Measurements from ENCODE around the gene SERPINA12. TPM values are rescaled to one million over a fixed set of nuclear protein-coding genes. Genes with fewer than 3 reads are reported as not detected.

Gene SERPINA12
- total and polyA plus RNA-seq, 10 of the 15 experiments (the other 5 are each of a cell fraction or from before 2014, with no cell fraction given), result not detected

DNA sequence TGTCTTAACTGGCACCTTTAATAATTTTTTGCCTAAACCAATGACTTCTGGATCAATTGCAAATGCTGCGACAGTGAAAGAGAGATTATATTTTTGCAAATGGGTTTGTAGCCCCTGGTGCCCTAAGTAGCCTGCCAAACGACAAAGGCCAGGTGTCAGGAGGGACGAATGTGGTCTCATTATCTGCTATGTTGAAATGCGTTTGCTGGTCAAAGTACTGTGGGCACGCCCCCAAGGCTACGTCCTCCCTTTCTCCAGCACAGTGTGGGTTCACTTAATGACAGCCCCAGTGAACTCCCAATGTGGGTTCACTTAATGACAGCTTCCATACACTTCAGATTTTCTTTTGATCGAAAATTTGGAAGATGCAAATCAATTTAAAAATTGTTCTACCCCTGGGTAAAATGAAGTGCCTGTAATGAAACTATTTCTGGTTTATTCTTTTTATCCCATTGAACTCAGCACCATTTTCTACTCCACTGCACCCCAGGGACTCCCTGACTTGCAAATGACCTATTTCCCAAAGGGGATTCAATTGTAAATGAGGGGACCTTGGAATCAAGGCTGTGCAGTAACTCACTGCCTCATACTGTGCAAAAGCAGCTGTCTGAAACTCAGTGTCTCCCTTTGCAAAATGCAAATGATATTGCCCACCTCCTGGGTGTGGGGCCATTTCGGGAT lies 58.0 kb downstream of the SERPINA12 start (continued):
- no peak for TF ChIP-seq NR2C2 (IDR thresholded peaks at IDR 0.05; ENCODE audit: borderline replicate concordance, control insufficient read depth, insufficient read length, low read depth)

DNA sequence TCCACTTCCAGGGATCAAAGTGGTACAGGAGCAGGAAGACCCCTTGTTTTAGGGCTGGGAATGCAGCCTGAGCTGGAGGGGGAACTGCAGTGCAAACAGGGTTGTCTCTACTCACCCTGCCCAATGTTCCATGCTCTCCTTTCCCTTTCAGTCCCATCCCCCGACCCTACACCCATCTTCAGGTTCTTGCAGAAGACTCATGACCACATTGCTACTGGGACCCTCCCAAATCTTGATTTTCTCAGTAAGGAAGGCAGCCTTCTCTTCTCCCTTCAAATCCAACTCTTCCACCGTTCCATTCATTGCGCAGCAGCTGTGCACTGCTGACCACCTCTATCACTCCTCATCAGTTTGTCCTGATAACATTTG lies 58.6 kb downstream of the SERPINA12 start:
- Histone ChIP-seq H3K4me1 (ENCODE audit: control insufficient read depth, insufficient read depth, low read length) (no peaks in the 10 kb centered on the region), H3K4me3 (no peak overlapping the region), H3K27ac (ENCODE audit: control insufficient read depth, insufficient read depth) (no peak overlapping the region), H3K27me3 (replicated peaks in 1 of 2; ENCODE audit: control insufficient read depth in 2 of 2, insufficient read depth in 2 of 2, low read length in 1 of 2) (peaks cover 0 to 1% of the 10 kb centered on the region in 2 experiments; a peak in 2 of 4 replicates), H3K36me3 (ENCODE audit: control insufficient read depth in 2 of 2, insufficient read depth in 2 of 2, low read length in 1 of 2) (no peaks in the 10 kb centered on the region), H4K20me1 (ENCODE audit: control insufficient read depth, insufficient read depth) (no peaks in the 10 kb centered on the region), H2AFZ (ENCODE audit: control insufficient read depth, low read depth, low read length) (no peak overlapping the region), H3K79me2 (ENCODE audit: control insufficient read depth, insufficient read depth, low read length) (no peaks in the 10 kb centered on the region), H3K9ac (ENCODE audit: control insufficient read depth, insufficient read depth, low read length) (no peak overlapping the region), H3K9me3 (replicated peaks; ENCODE audit: control insufficient read depth, insufficient read depth, low read length) (no peaks in the 10 kb centered on the region), H3K4me2 (ENCODE audit: control insufficient read depth, insufficient read depth) (no peak overlapping the region)
- no peak for DNase-seq (ENCODE audit: low read depth, low spot score)
- CTCF ChIA-PET, result interaction anchor here (0.6 kb wide), 1 partner anchor 900 kb away, joined by 3 read pairs; no protein-coding TSS in a partner anchor
- no peak for ATAC-seq
- POLR2A ChIA-PET, result no interaction called here
- TF ChIP-seq EP300 (IDR thresholded peaks at IDR 0.05; ENCODE audit: borderline replicate concordance in 1 of 2, control insufficient read depth in 1 of 2, low read depth in 2 of 2, low read length in 2 of 2) (no peak), ZBED1 (IDR thresholded peaks at IDR 0.05; ENCODE audit: borderline replicate concordance) (no peak), RAD21 (IDR thresholded peaks at IDR 0.05; ENCODE audit: insufficient read depth, low read depth, low read length) (no peak)
- TF ChIP-seq, protein P1, sequence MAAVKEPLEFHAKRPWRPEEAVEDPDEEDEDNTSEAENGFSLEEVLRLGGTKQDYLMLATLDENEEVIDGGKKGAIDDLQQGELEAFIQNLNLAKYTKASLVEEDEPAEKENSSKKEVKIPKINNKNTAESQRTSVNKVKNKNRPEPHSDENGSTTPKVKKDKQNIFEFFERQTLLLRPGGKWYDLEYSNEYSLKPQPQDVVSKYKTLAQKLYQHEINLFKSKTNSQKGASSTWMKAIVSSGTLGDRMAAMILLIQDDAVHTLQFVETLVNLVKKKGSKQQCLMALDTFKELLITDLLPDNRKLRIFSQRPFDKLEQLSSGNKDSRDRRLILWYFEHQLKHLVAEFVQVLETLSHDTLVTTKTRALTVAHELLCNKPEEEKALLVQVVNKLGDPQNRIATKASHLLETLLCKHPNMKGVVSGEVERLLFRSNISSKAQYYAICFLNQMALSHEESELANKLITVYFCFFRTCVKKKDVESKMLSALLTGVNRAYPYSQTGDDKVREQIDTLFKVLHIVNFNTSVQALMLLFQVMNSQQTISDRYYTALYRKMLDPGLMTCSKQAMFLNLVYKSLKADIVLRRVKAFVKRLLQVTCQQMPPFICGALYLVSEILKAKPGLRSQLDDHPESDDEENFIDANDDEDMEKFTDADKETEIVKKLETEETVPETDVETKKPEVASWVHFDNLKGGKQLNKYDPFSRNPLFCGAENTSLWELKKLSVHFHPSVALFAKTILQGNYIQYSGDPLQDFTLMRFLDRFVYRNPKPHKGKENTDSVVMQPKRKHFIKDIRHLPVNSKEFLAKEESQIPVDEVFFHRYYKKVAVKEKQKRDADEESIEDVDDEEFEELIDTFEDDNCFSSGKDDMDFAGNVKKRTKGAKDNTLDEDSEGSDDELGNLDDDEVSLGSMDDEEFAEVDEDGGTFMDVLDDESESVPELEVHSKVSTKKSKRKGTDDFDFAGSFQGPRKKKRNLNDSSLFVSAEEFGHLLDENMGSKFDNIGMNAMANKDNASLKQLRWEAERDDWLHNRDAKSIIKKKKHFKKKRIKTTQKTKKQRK (IDR thresholded peaks at IDR 0.05; ENCODE audit: low read depth, low read length), result no peak
- TF ChIP-seq, protein P2, sequence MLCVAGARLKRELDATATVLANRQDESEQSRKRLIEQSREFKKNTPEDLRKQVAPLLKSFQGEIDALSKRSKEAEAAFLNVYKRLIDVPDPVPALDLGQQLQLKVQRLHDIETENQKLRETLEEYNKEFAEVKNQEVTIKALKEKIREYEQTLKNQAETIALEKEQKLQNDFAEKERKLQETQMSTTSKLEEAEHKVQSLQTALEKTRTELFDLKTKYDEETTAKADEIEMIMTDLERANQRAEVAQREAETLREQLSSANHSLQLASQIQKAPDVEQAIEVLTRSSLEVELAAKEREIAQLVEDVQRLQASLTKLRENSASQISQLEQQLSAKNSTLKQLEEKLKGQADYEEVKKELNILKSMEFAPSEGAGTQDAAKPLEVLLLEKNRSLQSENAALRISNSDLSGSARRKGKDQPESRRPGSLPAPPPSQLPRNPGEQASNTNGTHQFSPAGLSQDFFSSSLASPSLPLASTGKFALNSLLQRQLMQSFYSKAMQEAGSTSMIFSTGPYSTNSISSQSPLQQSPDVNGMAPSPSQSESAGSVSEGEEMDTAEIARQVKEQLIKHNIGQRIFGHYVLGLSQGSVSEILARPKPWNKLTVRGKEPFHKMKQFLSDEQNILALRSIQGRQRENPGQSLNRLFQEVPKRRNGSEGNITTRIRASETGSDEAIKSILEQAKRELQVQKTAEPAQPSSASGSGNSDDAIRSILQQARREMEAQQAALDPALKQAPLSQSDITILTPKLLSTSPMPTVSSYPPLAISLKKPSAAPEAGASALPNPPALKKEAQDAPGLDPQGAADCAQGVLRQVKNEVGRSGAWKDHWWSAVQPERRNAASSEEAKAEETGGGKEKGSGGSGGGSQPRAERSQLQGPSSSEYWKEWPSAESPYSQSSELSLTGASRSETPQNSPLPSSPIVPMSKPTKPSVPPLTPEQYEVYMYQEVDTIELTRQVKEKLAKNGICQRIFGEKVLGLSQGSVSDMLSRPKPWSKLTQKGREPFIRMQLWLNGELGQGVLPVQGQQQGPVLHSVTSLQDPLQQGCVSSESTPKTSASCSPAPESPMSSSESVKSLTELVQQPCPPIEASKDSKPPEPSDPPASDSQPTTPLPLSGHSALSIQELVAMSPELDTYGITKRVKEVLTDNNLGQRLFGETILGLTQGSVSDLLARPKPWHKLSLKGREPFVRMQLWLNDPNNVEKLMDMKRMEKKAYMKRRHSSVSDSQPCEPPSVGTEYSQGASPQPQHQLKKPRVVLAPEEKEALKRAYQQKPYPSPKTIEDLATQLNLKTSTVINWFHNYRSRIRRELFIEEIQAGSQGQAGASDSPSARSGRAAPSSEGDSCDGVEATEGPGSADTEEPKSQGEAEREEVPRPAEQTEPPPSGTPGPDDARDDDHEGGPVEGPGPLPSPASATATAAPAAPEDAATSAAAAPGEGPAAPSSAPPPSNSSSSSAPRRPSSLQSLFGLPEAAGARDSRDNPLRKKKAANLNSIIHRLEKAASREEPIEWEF (IDR thresholded peaks at IDR 0.05; ENCODE audit: insufficient replicate concordance, low read depth, low read length), result no peak
- TF ChIP-seq, protein P3, sequence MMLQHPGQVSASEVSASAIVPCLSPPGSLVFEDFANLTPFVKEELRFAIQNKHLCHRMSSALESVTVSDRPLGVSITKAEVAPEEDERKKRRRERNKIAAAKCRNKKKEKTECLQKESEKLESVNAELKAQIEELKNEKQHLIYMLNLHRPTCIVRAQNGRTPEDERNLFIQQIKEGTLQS (IDR thresholded peaks at IDR 0.05; ENCODE audit: borderline replicate concordance, extremely low read depth, low read depth, low read length), result no peak
- WGBS (ENCODE audit: insufficient coverage, insufficient replicate concordance, low lambda C conversion rate, missing lambda C conversion rate), result 60% methylated on average over 3 of the region's 3 CpGs
- no peak for FAIRE-seq
- no TSS peak for BruUV-seq (replicated peaks)
- RAD21 ChIA-PET (ENCODE audit: unreplicated experiment), result no interaction called here
- SMC1A ChIA-PET (ENCODE audit: uncharacterized antibody, unreplicated experiment), result interaction anchor here (0.6 kb wide), 1 partner anchor 8 kb away, joined by 3 read pairs; no protein-coding TSS in a partner anchor
- in situ Hi-C loops (cut with MboI) (no loop called here), intact Hi-C loops (cut with micrococcal nuclease; ENCODE audit: unreplicated experiment) (no loop called here)

Data from GM12878 (cell line).